ENCODE measurements around the gene DOK5.

DNA sequence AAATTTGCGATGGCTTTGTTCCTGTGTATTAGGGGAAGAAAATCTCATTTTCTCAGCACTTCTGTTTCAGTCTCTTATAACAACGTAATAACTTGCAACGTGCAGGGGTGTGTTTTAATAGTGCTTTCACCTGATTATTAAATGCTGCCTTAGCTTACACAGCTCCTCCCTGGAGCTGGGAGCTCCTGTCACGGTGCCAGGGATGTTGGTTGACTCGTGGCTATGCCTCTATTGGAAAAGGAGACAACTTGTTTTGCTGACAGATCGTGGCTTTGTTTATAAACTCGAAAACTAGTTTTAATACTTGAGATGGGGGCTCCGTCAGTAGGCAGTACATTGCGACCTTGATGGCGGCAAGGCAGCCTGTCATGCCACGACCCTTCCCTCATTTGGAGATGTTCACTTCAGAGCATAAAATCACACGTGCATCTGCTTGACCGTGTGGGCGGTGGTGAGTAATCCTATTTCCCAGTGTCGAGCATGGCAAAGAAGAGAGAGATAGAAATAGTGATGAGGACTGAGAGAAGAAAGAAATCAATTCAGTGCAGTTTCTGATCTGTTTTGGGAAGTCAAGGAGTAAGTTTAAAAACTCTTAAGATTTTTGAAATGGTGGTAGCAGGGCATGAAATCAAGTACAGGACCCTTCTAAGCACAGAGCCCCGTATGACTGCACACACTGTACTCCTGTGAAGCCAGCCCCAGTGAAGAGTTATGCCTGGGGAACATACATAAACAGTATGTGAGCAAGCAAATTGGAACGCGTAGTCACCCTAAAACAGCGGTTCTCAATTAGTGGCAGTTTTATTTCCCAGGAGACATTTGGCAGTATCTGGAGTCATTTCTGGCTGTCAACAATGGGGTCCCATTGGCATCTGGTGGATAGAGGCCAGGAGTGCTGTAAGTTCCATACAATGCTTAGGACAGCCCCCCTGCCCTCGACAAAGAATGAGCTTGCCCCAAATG, 147.2 kb downstream of the DOK5 start:
- TF ChIP-seq, protein P1, sequence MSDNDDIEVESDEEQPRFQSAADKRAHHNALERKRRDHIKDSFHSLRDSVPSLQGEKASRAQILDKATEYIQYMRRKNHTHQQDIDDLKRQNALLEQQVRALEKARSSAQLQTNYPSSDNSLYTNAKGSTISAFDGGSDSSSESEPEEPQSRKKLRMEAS (IDR thresholded peaks at IDR 0.05; ENCODE audit: low read depth, low read length), result no peak
- TF ChIP-seq POLR2A (IDR thresholded peaks at IDR 0.05; ENCODE audit: low read depth, low read length) (no peak), NFIC (IDR thresholded peaks at IDR 0.05; ENCODE audit: low read depth, low read length) (no peak), RB1 (IDR thresholded peaks at IDR 0.05; ENCODE audit: borderline replicate concordance) (no peak), ZNF274 (IDR thresholded peaks at IDR 0.05; ENCODE audit: insufficient read depth, insufficient read length) (no peak), NR2C2 (IDR thresholded peaks at IDR 0.05; ENCODE audit: borderline replicate concordance, control insufficient read depth, insufficient read length, low read depth) (no peak), RAD21 (IDR thresholded peaks at IDR 0.05; ENCODE audit: insufficient read depth, low read depth, low read length) (no peak), SP1 (IDR thresholded peaks at IDR 0.05; ENCODE audit: low read depth, low read length) (no peak), EZH2 (IDR thresholded peaks at IDR 0.05; ENCODE audit: borderline replicate concordance, control insufficient read depth, low read depth, low read length) (no peak), STAT1 (conservative IDR thresholded peaks at IDR 0.05) (no peak)
- TF ChIP-seq, protein P2, sequence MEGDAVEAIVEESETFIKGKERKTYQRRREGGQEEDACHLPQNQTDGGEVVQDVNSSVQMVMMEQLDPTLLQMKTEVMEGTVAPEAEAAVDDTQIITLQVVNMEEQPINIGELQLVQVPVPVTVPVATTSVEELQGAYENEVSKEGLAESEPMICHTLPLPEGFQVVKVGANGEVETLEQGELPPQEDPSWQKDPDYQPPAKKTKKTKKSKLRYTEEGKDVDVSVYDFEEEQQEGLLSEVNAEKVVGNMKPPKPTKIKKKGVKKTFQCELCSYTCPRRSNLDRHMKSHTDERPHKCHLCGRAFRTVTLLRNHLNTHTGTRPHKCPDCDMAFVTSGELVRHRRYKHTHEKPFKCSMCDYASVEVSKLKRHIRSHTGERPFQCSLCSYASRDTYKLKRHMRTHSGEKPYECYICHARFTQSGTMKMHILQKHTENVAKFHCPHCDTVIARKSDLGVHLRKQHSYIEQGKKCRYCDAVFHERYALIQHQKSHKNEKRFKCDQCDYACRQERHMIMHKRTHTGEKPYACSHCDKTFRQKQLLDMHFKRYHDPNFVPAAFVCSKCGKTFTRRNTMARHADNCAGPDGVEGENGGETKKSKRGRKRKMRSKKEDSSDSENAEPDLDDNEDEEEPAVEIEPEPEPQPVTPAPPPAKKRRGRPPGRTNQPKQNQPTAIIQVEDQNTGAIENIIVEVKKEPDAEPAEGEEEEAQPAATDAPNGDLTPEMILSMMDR (IDR thresholded peaks at IDR 0.05 in 2 of 3, conservative IDR thresholded peaks at IDR 0.05 in 1 of 3; ENCODE audit: control insufficient read depth in 2 of 3, extremely low read depth in 1 of 3, insufficient read depth in 1 of 3, low read depth in 3 of 3, low read length in 3 of 3), result no peak
- TF ChIP-seq, protein P3, sequence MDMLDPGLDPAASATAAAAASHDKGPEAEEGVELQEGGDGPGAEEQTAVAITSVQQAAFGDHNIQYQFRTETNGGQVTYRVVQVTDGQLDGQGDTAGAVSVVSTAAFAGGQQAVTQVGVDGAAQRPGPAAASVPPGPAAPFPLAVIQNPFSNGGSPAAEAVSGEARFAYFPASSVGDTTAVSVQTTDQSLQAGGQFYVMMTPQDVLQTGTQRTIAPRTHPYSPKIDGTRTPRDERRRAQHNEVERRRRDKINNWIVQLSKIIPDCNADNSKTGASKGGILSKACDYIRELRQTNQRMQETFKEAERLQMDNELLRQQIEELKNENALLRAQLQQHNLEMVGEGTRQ (IDR thresholded peaks at IDR 0.05; ENCODE audit: borderline replicate concordance, low read depth, low read length), result no peak
- TF ChIP-seq, protein P4, sequence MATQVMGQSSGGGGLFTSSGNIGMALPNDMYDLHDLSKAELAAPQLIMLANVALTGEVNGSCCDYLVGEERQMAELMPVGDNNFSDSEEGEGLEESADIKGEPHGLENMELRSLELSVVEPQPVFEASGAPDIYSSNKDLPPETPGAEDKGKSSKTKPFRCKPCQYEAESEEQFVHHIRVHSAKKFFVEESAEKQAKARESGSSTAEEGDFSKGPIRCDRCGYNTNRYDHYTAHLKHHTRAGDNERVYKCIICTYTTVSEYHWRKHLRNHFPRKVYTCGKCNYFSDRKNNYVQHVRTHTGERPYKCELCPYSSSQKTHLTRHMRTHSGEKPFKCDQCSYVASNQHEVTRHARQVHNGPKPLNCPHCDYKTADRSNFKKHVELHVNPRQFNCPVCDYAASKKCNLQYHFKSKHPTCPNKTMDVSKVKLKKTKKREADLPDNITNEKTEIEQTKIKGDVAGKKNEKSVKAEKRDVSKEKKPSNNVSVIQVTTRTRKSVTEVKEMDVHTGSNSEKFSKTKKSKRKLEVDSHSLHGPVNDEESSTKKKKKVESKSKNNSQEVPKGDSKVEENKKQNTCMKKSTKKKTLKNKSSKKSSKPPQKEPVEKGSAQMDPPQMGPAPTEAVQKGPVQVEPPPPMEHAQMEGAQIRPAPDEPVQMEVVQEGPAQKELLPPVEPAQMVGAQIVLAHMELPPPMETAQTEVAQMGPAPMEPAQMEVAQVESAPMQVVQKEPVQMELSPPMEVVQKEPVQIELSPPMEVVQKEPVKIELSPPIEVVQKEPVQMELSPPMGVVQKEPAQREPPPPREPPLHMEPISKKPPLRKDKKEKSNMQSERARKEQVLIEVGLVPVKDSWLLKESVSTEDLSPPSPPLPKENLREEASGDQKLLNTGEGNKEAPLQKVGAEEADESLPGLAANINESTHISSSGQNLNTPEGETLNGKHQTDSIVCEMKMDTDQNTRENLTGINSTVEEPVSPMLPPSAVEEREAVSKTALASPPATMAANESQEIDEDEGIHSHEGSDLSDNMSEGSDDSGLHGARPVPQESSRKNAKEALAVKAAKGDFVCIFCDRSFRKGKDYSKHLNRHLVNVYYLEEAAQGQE (IDR thresholded peaks at IDR 0.05; ENCODE audit: low read depth, low read length), result no peak
